GM18868 (cell line): Measurements from ENCODE around the gene MSH5.
"Not testable (repeated sequence)": the region's sequence is repeated elsewhere in the genome, so short reads cannot be mapped to it uniquely, and the experiment has no call there.

ENCODE experiments used
- ATAC-seq: cut with Tn5 transposase; IDR thresholded peaks from one replicate; pipeline ENCODE4 v1.9.1; 2021; ENCODE audit warnings: mild to moderate bottlenecking, moderate library complexity; ENCODE audit not compliant: unreplicated experiment

The MSH5 gene

DNA sequence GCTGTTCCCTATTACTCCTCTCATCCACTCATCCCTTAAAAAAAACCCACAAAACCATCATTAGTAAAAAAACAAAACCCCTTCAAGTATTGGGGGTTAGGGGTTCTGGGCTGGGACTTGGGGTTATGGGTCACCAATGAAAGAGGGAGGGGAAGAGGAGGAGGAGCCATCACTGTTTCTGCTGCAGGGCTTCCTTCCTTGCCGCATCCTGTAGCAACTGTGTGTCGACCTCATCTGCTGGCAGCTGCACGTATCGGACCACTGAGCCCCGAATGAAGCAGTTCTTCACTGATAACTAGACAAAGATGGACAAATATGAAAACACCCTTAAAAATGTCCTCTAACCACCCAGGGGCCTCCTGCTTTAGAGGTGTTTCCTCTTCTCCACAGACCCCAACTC is 57.8 kb downstream of the MSH5 start:
- no peak for ATAC-seq

DNA sequence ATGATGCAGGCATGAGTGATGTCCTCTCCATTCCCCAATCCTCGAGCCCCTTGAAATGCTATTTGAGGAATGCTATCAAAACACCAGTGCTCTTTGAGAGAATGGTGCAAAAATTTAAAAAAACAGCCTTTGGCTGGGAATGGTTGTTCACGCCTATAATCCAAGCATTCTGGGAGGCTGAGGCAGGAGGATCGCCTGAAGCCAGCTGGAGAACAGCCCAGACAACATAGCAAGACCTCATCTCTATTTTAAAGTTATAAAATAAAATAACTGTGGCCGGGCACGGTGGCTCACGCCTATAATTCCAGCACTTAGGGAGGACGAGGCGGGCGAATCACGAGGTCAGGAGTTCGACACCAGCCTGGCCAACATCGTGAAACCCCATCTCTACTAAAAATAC is 60.0 kb downstream of the MSH5 start:
- ATAC-seq, result no peak

DNA sequence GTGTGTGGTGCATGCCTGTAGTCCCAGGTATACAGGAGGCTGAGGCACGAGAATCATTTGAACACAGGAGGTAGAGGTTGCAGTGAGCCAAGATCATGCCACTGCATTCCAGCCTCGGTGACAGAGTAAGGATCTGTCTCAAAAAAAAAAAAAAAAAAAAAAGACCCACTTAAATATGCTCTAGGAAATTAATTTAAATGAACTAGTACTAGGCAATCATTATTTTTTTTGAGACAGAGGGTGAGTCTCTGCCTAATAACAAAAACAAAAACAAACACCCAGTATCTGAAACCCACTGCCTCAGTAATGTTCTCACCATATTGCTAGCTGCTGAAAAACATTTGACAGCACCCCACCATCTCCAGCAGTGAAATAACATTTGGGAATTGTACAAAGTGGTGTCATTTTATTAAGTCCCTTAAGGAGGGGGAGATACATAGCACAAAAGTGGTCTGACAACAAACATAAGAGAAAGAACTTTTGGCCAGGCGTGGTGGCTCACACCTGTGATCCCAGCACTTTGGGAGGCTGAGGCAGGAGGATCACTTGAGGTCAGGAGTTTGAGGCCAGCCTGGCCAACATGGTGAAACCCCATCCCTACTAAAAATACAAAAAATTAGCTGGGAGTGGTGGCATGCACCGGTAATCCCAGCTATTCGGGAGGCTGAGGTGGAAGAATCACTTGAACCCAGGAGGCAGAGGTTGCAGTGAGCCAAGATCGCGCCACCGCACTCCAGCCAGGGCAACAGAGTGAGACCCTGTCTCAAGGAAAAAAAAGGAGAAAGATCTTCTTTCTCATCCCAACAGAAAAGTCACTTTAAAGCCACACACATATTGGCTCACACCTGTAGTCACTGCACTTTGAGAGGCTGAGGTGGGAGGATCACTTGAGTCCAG is 61.5 kb downstream of the MSH5 start:
- not testable (repeated sequence) for ATAC-seq

DNA sequence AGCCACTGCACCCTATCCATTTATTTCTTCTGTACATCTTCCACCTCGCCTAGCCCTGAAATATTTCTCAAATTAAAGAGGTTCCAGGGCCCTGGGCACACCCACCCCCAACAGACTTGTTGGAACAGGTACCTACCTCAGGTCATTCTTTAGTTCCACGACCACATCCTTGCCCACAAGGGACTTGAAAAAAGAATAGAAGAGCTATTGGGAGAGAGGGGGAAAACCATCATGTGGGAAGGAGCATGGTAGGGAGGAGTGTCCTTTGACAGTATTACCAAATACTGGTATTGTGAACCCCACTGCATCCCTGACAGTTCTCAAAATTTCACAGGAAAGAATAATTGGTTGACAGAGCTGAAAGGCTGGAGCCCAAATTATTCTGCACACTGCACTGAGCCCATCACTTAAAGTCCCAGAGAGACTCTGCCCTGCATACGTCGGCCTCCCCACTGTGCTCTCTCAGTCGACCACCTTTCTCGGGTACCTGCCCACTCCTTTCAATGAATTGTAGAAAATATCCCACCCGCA is 66.2 kb downstream of the MSH5 start:
- peak; percentile 8 for ATAC-seq

DNA sequence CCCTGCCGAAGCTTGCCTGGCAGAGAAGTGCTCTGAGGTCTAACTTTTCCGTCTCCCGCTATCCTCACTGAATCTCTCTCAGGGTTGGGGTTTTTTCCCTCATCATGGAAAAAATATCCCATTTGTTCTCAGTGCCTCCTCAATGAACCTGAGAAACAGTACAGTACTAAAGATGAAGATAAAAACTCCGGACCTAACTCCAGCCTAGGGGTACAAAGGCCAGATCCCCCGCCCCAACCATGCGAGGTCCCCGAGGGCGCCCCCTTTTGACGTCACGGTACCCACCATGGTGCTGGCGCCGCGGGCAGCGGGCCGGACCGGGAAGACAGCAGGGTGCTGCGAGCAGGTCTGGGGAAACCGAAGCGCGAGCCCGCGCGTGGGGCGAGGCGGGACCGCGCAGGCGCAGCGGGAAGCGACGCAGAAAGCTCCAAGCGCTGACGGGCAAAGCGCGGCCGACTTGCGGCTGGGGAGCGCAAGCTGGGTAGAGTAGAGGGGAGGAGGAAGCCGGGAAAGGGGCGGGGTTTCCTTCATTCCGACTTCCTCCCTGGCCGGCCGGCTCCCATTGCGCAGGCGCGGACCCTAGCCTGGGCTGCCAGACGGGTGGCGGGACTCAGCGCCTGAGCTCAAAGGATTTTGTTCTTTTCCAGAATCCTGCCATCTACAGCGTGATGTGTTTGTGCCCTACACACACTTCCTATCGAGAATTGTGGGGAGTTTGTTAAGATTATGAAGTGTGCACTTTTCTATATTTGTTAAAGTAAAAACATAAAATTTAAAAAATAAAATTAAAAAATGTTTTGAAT is 66.9 kb downstream of the MSH5 start, which contains the start of gene LSM2:
Gene LSM2 (minus strand): TSS at position 497 of the 803 bp plus-strand sequence. CDS start 209 bp downstream, at position 288.
- ATAC-seq, result peak; percentile 89

DNA sequence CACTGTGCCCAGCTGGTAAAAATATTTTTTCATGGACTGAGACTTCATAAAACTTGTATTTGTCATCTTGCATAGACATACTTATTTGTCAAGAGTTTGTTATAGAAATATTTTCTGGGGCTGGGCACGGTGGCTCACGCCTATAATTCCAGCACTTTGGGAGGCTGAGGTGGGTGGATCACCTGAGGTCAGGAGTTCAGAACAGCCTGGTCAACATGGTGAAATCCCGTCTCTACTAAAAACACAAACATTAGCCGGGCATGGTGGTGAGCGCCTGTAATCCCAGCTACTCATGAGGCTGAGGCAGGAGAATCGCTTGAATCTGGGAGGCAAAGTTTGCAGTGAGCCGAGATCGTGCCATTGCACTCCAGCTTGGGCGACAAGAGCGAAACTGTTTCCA is 68.8 kb downstream of the MSH5 start:
- not testable (repeated sequence) for ATAC-seq

DNA sequence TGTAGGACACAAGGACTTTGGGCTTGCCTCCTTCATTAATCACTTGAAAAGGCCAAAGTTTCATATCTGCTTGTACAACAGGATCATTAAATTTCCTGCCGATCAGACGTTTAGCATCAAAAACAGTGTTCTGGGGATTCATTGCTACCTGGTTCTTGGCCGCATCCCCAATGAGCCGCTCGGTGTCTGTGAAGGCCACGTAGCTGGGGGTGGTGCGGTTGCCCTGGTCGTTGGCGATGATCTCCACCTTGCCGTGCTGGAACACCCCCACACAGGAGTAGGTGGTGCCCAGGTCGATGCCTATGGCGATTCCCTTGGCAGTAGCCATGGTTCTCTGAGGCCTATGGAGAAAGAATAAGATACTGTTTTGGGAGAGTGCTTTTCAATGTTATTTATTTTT is 71.8 kb downstream of the MSH5 start:
- ATAC-seq, result no peak
